K562 (cell line): ENCODE results near the gene COL4A4. TPM values are rescaled to one million over a fixed set of nuclear protein-coding genes. Genes with fewer than 3 reads are reported as not detected.

Experiments used
- ATAC-seq: fragments of 200-7000 bp; cut with Tn5 transposase; 3 replicates; pipeline ENCODE4 v1.9.1; 2020; ENCODE audit warnings: moderate library complexity
- BruUV-seq: library from RNA; stranded (reverse); fragments of 400-500 nt; replicated peaks from 2 replicates; lab custom pipeline; 2021; lab: Mats Ljungman, UMichigan
- CTCF ChIA-PET: fragments of 300-600 bp; formaldehyde crosslinking; extraction: SDS; loops from one replicate; lab custom pipeline; 2021; ENCODE audit warnings: low intra/inter-chr PET ratio; lab: Yijun Ruan, JAX
- POLR2A ChIA-PET: fragments of 300-600, 350-650 bp; sonication (Branson Sonifier 250); formaldehyde crosslinking; extraction: SDS; loops from one replicate; lab custom pipeline; 2021; ENCODE audit warnings: antibody characterized with exemption, inconsistent platforms; lab: Yijun Ruan, JAX
- DNase-seq, 4 experiments: peaks; one replicate each; pipeline versions ENCODE4 v3.0.0 to v3.0.0-alpha.2; 2011 to 2018; ENCODE audit warnings: low spot score in 3 of 4, mixed read lengths in 3 of 4; ENCODE audit errors: extremely low read depth in 1 of 4
- FAIRE-seq: peaks from 2 replicates; lab custom pipeline; 2011; peaks lifted over from hg19 to GRCh38; lab: Jason Lieb, UNC
- H2AFZ ChIP-seq: 2 replicates; pipeline ENCODE4 v1.6.0; 2011; ENCODE audit warnings: low read depth, low read length, control low read depth, inconsistent platforms
- H3K27ac ChIP-seq: fragments of 200-600 bp; 3 replicates; pipeline ENCODE4 v1.8.0; 2011; ENCODE audit warnings: low read depth, mild to moderate bottlenecking, control low read depth, inconsistent platforms, low read length, moderate library complexity, mixed read lengths; ENCODE audit errors: extremely low read depth
- H3K27me3 ChIP-seq, 2 experiments: fragments of 300-600 bp in 1 of 2; 2 replicates in 1 of 2; 3 replicates in 1 of 2; pipeline versions ENCODE4 v1.6.0 to v1.8.0; 2011; ENCODE audit warnings: inconsistent platforms in 2 of 2, low read length in 2 of 2, mild to moderate bottlenecking in 1 of 2, mixed read lengths in 1 of 2, moderate library complexity in 1 of 2; ENCODE audit not compliant: control insufficient read depth in 2 of 2, insufficient read depth in 2 of 2
- H3K36me3 ChIP-seq: fragments of 300-600 bp; 3 replicates; pipeline ENCODE4 v1.8.0; 2011; ENCODE audit warnings: mild to moderate bottlenecking, low read length, inconsistent platforms; ENCODE audit not compliant: control insufficient read depth, insufficient read depth
- H3K4me1 ChIP-seq, 2 experiments: fragments of 200-600 bp in 1 of 2; replicated peaks in 1 of 2; 2 replicates in 1 of 2; 3 replicates in 1 of 2; pipeline versions ENCODE4 v1.5.1 to v1.8.0; 2011; ENCODE audit warnings: inconsistent platforms in 2 of 2, low read length in 2 of 2, mild to moderate bottlenecking in 1 of 2, mixed read lengths in 1 of 2, moderate library complexity in 1 of 2; ENCODE audit not compliant: control insufficient read depth in 2 of 2, insufficient read depth in 2 of 2
- H3K4me2 ChIP-seq: 2 replicates; pipeline ENCODE4 v1.6.1; 2011; ENCODE audit warnings: low read length, control low read depth, inconsistent platforms, mixed read lengths; ENCODE audit not compliant: insufficient read depth
- H3K4me3 ChIP-seq: fragments of 200-600 bp; sonication (generic), shearing (Covaris generic); 2 replicates; pipeline ENCODE4 v1.5.1; 2016; ENCODE audit warnings: control low read depth, inconsistent platforms
- H3K79me2 ChIP-seq: fragments of 200-600 bp; 3 replicates; pipeline ENCODE4 v1.8.0; 2011; ENCODE audit warnings: low read length, inconsistent platforms; ENCODE audit not compliant: control insufficient read depth, insufficient read depth
- H3K9ac ChIP-seq, 2 experiments: 2 replicates each; pipeline versions ENCODE4 v1.6.0 to v1.6.1; 2011; ENCODE audit warnings: low read depth in 2 of 2, low read length in 2 of 2, control low read depth in 1 of 2, inconsistent platforms in 1 of 2, mild to moderate bottlenecking in 1 of 2, mixed read lengths in 1 of 2; ENCODE audit not compliant: insufficient read depth in 1 of 2
- H3K9me1 ChIP-seq: one replicate; pipeline ENCODE4 v1.6.0; 2011; ENCODE audit warnings: inconsistent platforms, mild to moderate bottlenecking, low read length, moderate library complexity; ENCODE audit not compliant: control insufficient read depth, insufficient read depth
- H3K9me3 ChIP-seq: replicated peaks from 2 replicates; pipeline ENCODE4 v1.5.1; 2011; ENCODE audit warnings: low read depth, low read length, inconsistent platforms; ENCODE audit not compliant: control insufficient read depth, insufficient read depth
- H4K20me1 ChIP-seq: replicated peaks from 2 replicates; pipeline ENCODE4 v1.6.1; 2011; ENCODE audit warnings: low read length, inconsistent platforms, mixed read lengths; ENCODE audit not compliant: control insufficient read depth, insufficient read depth
- ARID1B ChIP-seq: fragments of 450-650 bp; IDR thresholded peaks from 2 replicates; pipeline ENCODE4 v1.6.1; 2016; ENCODE audit warnings: antibody characterized with exemption, mild to moderate bottlenecking, inconsistent platforms
- OTX1 ChIP-seq: fragments of 450-650 bp; formaldehyde crosslinking; IDR thresholded peaks from 2 replicates; pipeline ENCODE4 v1.4.0; 2022; ENCODE audit warnings: mild to moderate bottlenecking
- PHF20 ChIP-seq: fragments of 450-650 bp; IDR thresholded peaks from 2 replicates; pipeline ENCODE4 v1.6.1; 2018; ENCODE audit not compliant: partially characterized antibody
- SREBF2 ChIP-seq: sonication (generic); formaldehyde crosslinking; IDR thresholded peaks from 2 replicates; pipeline ENCODE4 v1.4.0; 2020; ENCODE audit warnings: mild to moderate bottlenecking, missing genetic modification reagents
- TAF7 ChIP-seq: fragments of 450-650 bp; IDR thresholded peaks from 2 replicates; pipeline ENCODE4 v1.6.1; 2016; ENCODE audit warnings: missing genetic modification characterization, missing compliant biosample characterization
- ZC3H11A ChIP-seq: IDR thresholded peaks from 2 replicates; pipeline ENCODE4 v1.6.1; 2012; ENCODE audit warnings: low read depth, low read length, improper control_type of control experiment
- ZNF24 ChIP-seq: fragments of 450-650 bp; IDR thresholded peaks from 2 replicates; pipeline ENCODE4 v1.6.1; 2016
- ZNF512 ChIP-seq: IDR thresholded peaks from 2 replicates; pipeline ENCODE4 v1.6.1; 2016; ENCODE audit warnings: missing genetic modification characterization, missing compliant biosample characterization
- ZNF518B ChIP-seq: fragments of 250-450 bp; sonication (Bioruptor Pico); IDR thresholded peaks from 2 replicates; pipeline ENCODE4 v1.5.0; 2021; ENCODE audit warnings: mild to moderate bottlenecking, moderate library complexity
- ZNF696 ChIP-seq: fragments of 250-450 bp; sonication (Bioruptor Pico); conservative IDR thresholded peaks from 2 replicates; pipeline ENCODE4 v1.4.0; 2020; ENCODE audit warnings: mild to moderate bottlenecking, moderate library complexity
- WGBS: fragments of 100-300 bp; shearing (Covaris generic); methylation state at CpG from one replicate; pipeline ENCODE4 v1.1.6; 2016; ENCODE audit warnings: low coverage, mixed read lengths; ENCODE audit not compliant: insufficient coverage; ENCODE audit errors: missing lambda C conversion rate; 5-methylcytosine and 5-hydroxymethylcytosine counted together
- in situ Hi-C: fragments of 300-500 bp; cut with MboI; formaldehyde crosslinking; loops from 4 replicates; pipeline ENCODE4 v1.15.0; 2018; ENCODE audit warnings: inconsistent platforms, mixed read lengths
- intact Hi-C: fragments of 100-400 bp; cut with micrococcal nuclease; formaldehyde crosslinking; loops from 2 replicates; pipeline ENCODE4 v1.14.2; 2022
- polyA plus RNA-seq, 8 experiments: library from polyadenylated mRNA; depleted of rRNA in 4 of 8; stranded (reverse) in 5 of 8; unstranded in 3 of 8; fragments of >200 nt; fragmentation: Nextera tagmentation in 2 of 8; fragmentation: Illumina TruSeq in 1 of 8; extraction: Ambion mirVana in 2 of 8; extraction: Trizol in 1 of 8; gene quantifications; 2 replicates each; pipeline versions ENCODE4 v1.2.1 to v1.2.3, GENCODE V29; 2011 to 2014; ENCODE audit warnings: inconsistent platforms in 1 of 8, missing spikeins in 1 of 8
- total RNA-seq, 7 experiments: library from RNA; depleted of rRNA in 6 of 7; stranded (reverse); fragments of >200 nt in 6 of 7; fragmentation: Illumina TruSeq in 2 of 7; extraction: Trizol in 2 of 7; gene quantifications; 2 replicates each; pipeline versions ENCODE4 v1.2.1 to v1.2.3, GENCODE V29; 2011 to 2021; ENCODE audit warnings: low replicate concordance in 1 of 7

COL4A4 gene
- total and polyA plus RNA-seq, 9 of the 15 experiments (the other 6 are each of a cell fraction or from before 2014, with no cell fraction given), result under 0.01 to 0.01 TPM; not detected in 7

- Histone ChIP-seq H4K20me1 (no peaks in the 10 kb centered on the region), H3K9ac (no peak overlapping the region), H2AFZ (no peak overlapping the region), H3K9me1 (no peaks in the 10 kb centered on the region), H3K27me3 (no peaks in the 10 kb centered on the region; a peak in 1 of 5 replicates), H3K36me3 (no peaks in the 10 kb centered on the region), H3K9me3 (no peaks in the 10 kb centered on the region), H3K4me2 (no peak overlapping the region), H3K27ac (no peak overlapping the region), H3K4me1 (no peaks in the 10 kb centered on the region), H3K4me3 (no peak overlapping the region), H3K79me2 (no peaks in the 10 kb centered on the region)
- ChIA-PET CTCF (no interaction called here), POLR2A (interaction anchor here (1.0 kb wide), 1 partner anchor 22 kb away, joined by 4 read pairs; no protein-coding TSS in a partner anchor)
- no peak for FAIRE-seq
- no peak for ATAC-seq
- intact Hi-C loops (no loop called here), in situ Hi-C loops (no loop called here)
- BruUV-seq, result no TSS peak
- DNase-seq, result no peak
- WGBS, result 0% methylated on average over 2 of the region's 2 CpGs
- TF ChIP-seq ZC3H11A, result no peak
- TF ChIP-seq ZNF512, result no peak
- TF ChIP-seq PHF20, result no peak
- TF ChIP-seq SREBF2 (CRISPR knock-in tag), result no peak
- TF ChIP-seq ZNF696, result no peak
- no peak for TF ChIP-seq OTX1
- no peak for TF ChIP-seq ZNF24
- TF ChIP-seq TAF7, result no peak
- no peak for TF ChIP-seq ARID1B
- no peak for TF ChIP-seq ZNF518B
These were observed 133.2 kb downstream of the COL4A4 start for GRCh38 chr2:227030789-227031188.
